ENCODE data around the gene HMGCL. TPM values are rescaled to one million over a fixed set of nuclear protein-coding genes. Genes with fewer than 3 reads are reported as not detected.

HMGCL gene
- total RNA-seq, 2 experiments from 2014 or later: 8.9 to 9.6 TPM

- H3K27me3 Mint-ChIP-seq: no peaks in the 10 kb centered on the region
- ATAC-seq (ENCODE audit: poor library complexity): no peak
- H3K27ac Mint-ChIP-seq: no peak overlapping the region
Observed at GRCh38 chr1:23756676-23757075, 68.6 kb downstream of the HMGCL start.

GRCh38 chr1:23752909-23753308 lies 72.3 kb downstream of the HMGCL start:
- POLR2A ChIA-PET: interaction anchor here (3.1 kb wide), 1 partner anchor 9 kb away, joined by 13 read pairs; the partner anchor contains the start of gene ELOA

More at GRCh38 chr1:23756676-23757075, 68.6 kb downstream of the HMGCL start:
- ChIA-PET CTCF (no interaction called here), POLR2A (no interaction called here)
- Mint-ChIP-seq H3K9me3 (no peaks in the 10 kb centered on the region), H3K4me3 (no peak overlapping the region), H3K4me1 (ENCODE audit: low read depth) (no peaks in the 10 kb centered on the region), H3K36me3 (ENCODE audit: low read depth) (peaks cover 96% of the 10 kb centered on the region)
- TF ChIP-seq, protein P1, sequence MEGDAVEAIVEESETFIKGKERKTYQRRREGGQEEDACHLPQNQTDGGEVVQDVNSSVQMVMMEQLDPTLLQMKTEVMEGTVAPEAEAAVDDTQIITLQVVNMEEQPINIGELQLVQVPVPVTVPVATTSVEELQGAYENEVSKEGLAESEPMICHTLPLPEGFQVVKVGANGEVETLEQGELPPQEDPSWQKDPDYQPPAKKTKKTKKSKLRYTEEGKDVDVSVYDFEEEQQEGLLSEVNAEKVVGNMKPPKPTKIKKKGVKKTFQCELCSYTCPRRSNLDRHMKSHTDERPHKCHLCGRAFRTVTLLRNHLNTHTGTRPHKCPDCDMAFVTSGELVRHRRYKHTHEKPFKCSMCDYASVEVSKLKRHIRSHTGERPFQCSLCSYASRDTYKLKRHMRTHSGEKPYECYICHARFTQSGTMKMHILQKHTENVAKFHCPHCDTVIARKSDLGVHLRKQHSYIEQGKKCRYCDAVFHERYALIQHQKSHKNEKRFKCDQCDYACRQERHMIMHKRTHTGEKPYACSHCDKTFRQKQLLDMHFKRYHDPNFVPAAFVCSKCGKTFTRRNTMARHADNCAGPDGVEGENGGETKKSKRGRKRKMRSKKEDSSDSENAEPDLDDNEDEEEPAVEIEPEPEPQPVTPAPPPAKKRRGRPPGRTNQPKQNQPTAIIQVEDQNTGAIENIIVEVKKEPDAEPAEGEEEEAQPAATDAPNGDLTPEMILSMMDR (IDR thresholded peaks at IDR 0.05): no peak
- intact Hi-C loops (cut with DNase I, micrococcal nuclease): no loop called here
- no peaks in the 10 kb centered on the region for H3K4me1 ChIP-seq (ENCODE audit: insufficient read depth, low read length)
- peaks cover 95% of the 10 kb centered on the region for H3K36me3 ChIP-seq (ENCODE audit: insufficient read depth, low read length)
- H3K9me3 ChIP-seq (ENCODE audit: control insufficient read depth in 1 of 2, insufficient read depth in 1 of 2, low read length in 2 of 2): no peaks in the 10 kb centered on the region
- no peak overlapping the region for H3K4me3 ChIP-seq (ENCODE audit: low read length)
- no peak for DNase-seq
- H3K27me3 ChIP-seq (ENCODE audit: control insufficient read depth in 1 of 2, insufficient read depth in 2 of 2, low read length in 2 of 2): no peaks in the 10 kb centered on the region
- no peak overlapping the region for H3K27ac ChIP-seq (ENCODE audit: low read depth in 1 of 2, low read length in 2 of 2)

More at GRCh38 chr1:23752909-23753308, 72.3 kb downstream of the HMGCL start:
- Histone ChIP-seq H3K27me3 (ENCODE audit: control insufficient read depth in 1 of 2, insufficient read depth in 2 of 2, low read length in 2 of 2) (no peaks in the 10 kb centered on the region), H3K27ac (ENCODE audit: low read depth in 1 of 2, low read length in 2 of 2) (no peak overlapping the region), H3K4me1 (ENCODE audit: insufficient read depth, low read length) (no peaks in the 10 kb centered on the region), H3K36me3 (ENCODE audit: insufficient read depth, low read length) (peaks cover 88% of the 10 kb centered on the region), H3K9me3 (ENCODE audit: control insufficient read depth in 1 of 2, insufficient read depth in 1 of 2, low read length in 2 of 2) (no peaks in the 10 kb centered on the region), H3K4me3 (ENCODE audit: low read length) (no peak overlapping the region)
- TF ChIP-seq, protein P1 (IDR thresholded peaks at IDR 0.05): no peak
- H3K4me3 Mint-ChIP-seq: no peak overlapping the region
- ATAC-seq (ENCODE audit: poor library complexity) (no peak), DNase-seq (no peak)
- H3K27ac Mint-ChIP-seq: no peak overlapping the region
- H3K36me3 Mint-ChIP-seq (ENCODE audit: low read depth): peaks cover 92% of the 10 kb centered on the region
- H3K9me3 Mint-ChIP-seq: no peaks in the 10 kb centered on the region
- H3K27me3 Mint-ChIP-seq: no peaks in the 10 kb centered on the region
- H3K4me1 Mint-ChIP-seq (ENCODE audit: low read depth): peaks cover 17% of the 10 kb centered on the region
- intact Hi-C loops (cut with DNase I, micrococcal nuclease): loop anchor here in 1 of 2 experiments (5.0 kb wide), 1 partner anchor 206 kb away; no protein-coding TSS in a partner anchor
- CTCF ChIA-PET: no interaction called here

Other genes with a start within 250 kb of the HMGCL start
- gene RPL11, start 133.6 kb downstream of the HMGCL start, total RNA-seq: 1,000 to 10,000 TPM; 2,191 to 2,374 TPM
- 10 to 100 TPM; 28.1 to 33.0 TPM for gene ELOA, start 82.0 kb downstream of the HMGCL start, total RNA-seq
- gene PITHD1, start 47.0 kb downstream of the HMGCL start, total RNA-seq: 100 to 1,000 TPM; 110 to 111 TPM
- 10 to 100 TPM; 37.4 to 37.7 TPM for gene LYPLA2, start 34.3 kb downstream of the HMGCL start, total RNA-seq
- 1 to 10 TPM; 5.4 to 6.9 TPM for gene GALE, start 24.7 kb downstream of the HMGCL start, total RNA-seq
- gene FUCA1, start 42.9 kb upstream of the HMGCL start, total RNA-seq: 1 to 10 TPM; 3.6 to 4.1 TPM
- under 1 TPM in 1 of 2 experiments, not detected in 1; 0.05 TPM for gene CNR2, start 87.9 kb upstream of the HMGCL start, total RNA-seq
- 100 to 1,000 TPM; 172 to 183 TPM for gene PNRC2, start 134.4 kb upstream of the HMGCL start, total RNA-seq
- 100 to 1,000 TPM; 346 to 356 TPM for gene SRSF10, start 154.9 kb upstream of the HMGCL start, total RNA-seq

Data from CD4-positive, alpha-beta T cell (primary cell).